ENCODE measurements around the gene UBALD1. TPM values are rescaled to one million over a fixed set of nuclear protein-coding genes. Genes with fewer than 3 reads are reported as not detected.

Gene UBALD1
- total and polyA plus RNA-seq, 2 donors (not counting 3 experiments of a cell fraction or from before 2014, with no cell fraction given), result 24.8 to 41.6 TPM

- peaks cover 0 to 9% of the 10 kb centered on the region in 2 experiments for H3K36me3 ChIP-seq (ENCODE audit: control insufficient read depth in 2 of 2, extremely low read depth in 1 of 2, insufficient read depth in 2 of 2, low read length in 2 of 2)
- dilution Hi-C loops (cut with MboI; ENCODE audit: extremely low pct_ligation_motif_present, low sequenced_read_pairs), result no loop called here
- H3K27me3 ChIP-seq (ENCODE audit: control insufficient read depth in 2 of 2, insufficient read depth in 2 of 2, low read length in 2 of 2), result no peaks in the 10 kb centered on the region
- H3K4me2 ChIP-seq (ENCODE audit: insufficient read depth, low read length), result no peak overlapping the region
- no peak for FAIRE-seq
- no peaks in the 10 kb centered on the region for H3K9me1 ChIP-seq (replicated peaks; ENCODE audit: control insufficient read depth, extremely low read depth, insufficient read depth, low read length)
- intact Hi-C loops (cut with micrococcal nuclease), result no loop called here
- BruUV-seq (replicated peaks), result no TSS peak
- no peak overlapping the region for H3K4me3 ChIP-seq (replicated peaks in 1 of 3; ENCODE audit: insufficient read depth in 1 of 3, low read depth in 1 of 3, low read length in 3 of 3)
- ChIA-PET CTCF (interaction anchor here (1.1 to 3.1 kb wide), 3 partner anchors 9 to 15 kb away, joined by 7 to 9 read pairs (median 8); partner anchors contain the start of gene MGRN1), POLR2A (no interaction called here)
- TF ChIP-seq FOS (IDR thresholded peaks at IDR 0.05; ENCODE audit: borderline replicate concordance, insufficient read depth, low read length) (no peak), JUN (IDR thresholded peaks at IDR 0.05; ENCODE audit: borderline replicate concordance, insufficient read depth, insufficient read length, low read depth) (no peak), POLR2AphosphoS5 (IDR thresholded peaks at IDR 0.05; ENCODE audit: insufficient read depth, low read depth, low read length) (no peak), POLR2A (IDR thresholded peaks at IDR 0.05; ENCODE audit: low read depth, low read length) (no peak), MAX (IDR thresholded peaks at IDR 0.05; ENCODE audit: insufficient read depth, insufficient read length) (no peak), CTCF (IDR thresholded peaks at IDR 0.05; ENCODE audit: extremely low read depth in 1 of 2, insufficient read depth in 1 of 2, low read depth in 1 of 2, low read length in 2 of 2) (no peak), GATA2 (IDR thresholded peaks at IDR 0.05; ENCODE audit: insufficient read depth, insufficient read length, low read depth, low read length) (no peak), EZH2 (IDR thresholded peaks at IDR 0.05; ENCODE audit: borderline replicate concordance, low read depth, low read length, severe bottlenecking) (no peak), MYC (IDR thresholded peaks at IDR 0.05; ENCODE audit: low read depth, low read length) (no peak)
- no peak for DNase-seq (ENCODE audit: low read depth, low spot score)
- no peak overlapping the region for H2AFZ ChIP-seq (ENCODE audit: low read depth, low read length)
- H3K9me3 ChIP-seq (replicated peaks; ENCODE audit: control insufficient read depth, insufficient read depth, low read length), result no peaks in the 10 kb centered on the region
- H4K20me1 ChIP-seq (replicated peaks; ENCODE audit: control insufficient read depth, extremely low read depth, insufficient read depth, low read length), result no peaks in the 10 kb centered on the region
- no peak overlapping the region for H3K9ac ChIP-seq (replicated peaks; ENCODE audit: extremely low read depth, insufficient read depth, low read length)
- no peaks in the 10 kb centered on the region for H3K4me1 ChIP-seq (ENCODE audit: control insufficient read depth, extremely low read depth, insufficient read depth, low read length)
- no peak overlapping the region for H3K27ac ChIP-seq (ENCODE audit: insufficient read depth, low read depth, low read length)
- H3K79me2 ChIP-seq (ENCODE audit: control insufficient read depth, insufficient read depth, low read length), result peaks cover 59% of the 10 kb centered on the region
Measured at GRCh38 chr16:4634768-4635167, 20.1 kb upstream of the UBALD1 start.
